Upper lobe of left lung (tissue), 6 donors: Measurements from ENCODE around the gene PML. TPM values are rescaled to one million over a fixed set of nuclear protein-coding genes. Genes with fewer than 3 reads are reported as not detected.

Experiments used
- ATAC-seq, 2 donors: fragments of 200-7000 bp; cut with Tn5 transposase; one replicate each; pipeline ENCODE4 v1.9.1; 2022; ENCODE audit warnings: mild to moderate bottlenecking in 2 of 2, moderate library complexity in 2 of 2; ENCODE audit not compliant: low FRiP score in 2 of 2
- DNase-seq, 2 donors: peaks; one replicate each; pipeline ENCODE4 v3.0.0-alpha.2; 2019 to 2020
- H3K27ac ChIP-seq, 4 donors: fragments of 200-600 bp; sonication (generic); one replicate each; pipeline ENCODE4 v1.5.1; 2016 to 2019
- H3K27me3 ChIP-seq, 4 donors: fragments of 200-600 bp; sonication (generic); one replicate each; pipeline ENCODE4 v1.5.1; 2017 to 2019
- H3K36me3 ChIP-seq, 4 donors: fragments of 200-600 bp; sonication (generic); one replicate each; pipeline ENCODE4 v1.5.1; 2016 to 2019
- H3K4me1 ChIP-seq, 4 donors: fragments of 200-600 bp; sonication (generic); one replicate each; pipeline ENCODE4 v1.5.1; 2018 to 2019
- H3K4me3 ChIP-seq, 4 donors: fragments of 200-600 bp; sonication (generic); one replicate each; pipeline ENCODE4 v1.5.1; 2017 to 2019; ENCODE audit warnings: mild to moderate bottlenecking in 2 of 4, moderate library complexity in 1 of 4
- H3K9me3 ChIP-seq, 4 donors: fragments of 200-600 bp; sonication (generic); one replicate each; pipeline ENCODE4 v1.5.1; 2018 to 2019
- CTCF ChIP-seq, 6 experiments: fragments of 450-650 bp in 4 of 6; fragments of 200-600 bp in 2 of 6; sonication (generic) in 2 of 6; IDR thresholded peaks; one replicate each; pipeline ENCODE4 v1.5.1; 2016 to 2019; ENCODE audit warnings: antibody characterized with exemption in 6 of 6
- EP300 ChIP-seq, 4 donors: sonication (generic); formaldehyde crosslinking; IDR thresholded peaks; one replicate each; pipeline ENCODE4 v1.5.1; 2017; ENCODE audit warnings: antibody characterized with exemption in 4 of 4, control low read depth in 2 of 4
- POLR2A ChIP-seq, 4 donors: fragments of 450-650 bp; IDR thresholded peaks; one replicate each; pipeline ENCODE4 v1.5.1; 2016 to 2017; ENCODE audit warnings: antibody characterized with exemption in 4 of 4, mild to moderate bottlenecking in 2 of 4
- POLR2AphosphoS5 ChIP-seq, 2 donors: sonication (generic); formaldehyde crosslinking; IDR thresholded peaks; one replicate each; pipeline ENCODE4 v1.5.1; 2017; ENCODE audit warnings: antibody characterized with exemption in 2 of 2
- WGBS, 2 donors: methylation state at CpG; one replicate each; pipeline ENCODE4 v1.1.5; 2017 to 2018; 5-methylcytosine and 5-hydroxymethylcytosine counted together
- total RNA-seq, 6 donors: library from RNA; depleted of rRNA in 4 of 6; stranded (reverse); fragments of >200 nt in 4 of 6; gene quantifications; one replicate each; pipeline versions ENCODE4 v1.1.0 to v1.2.1, GENCODE V29; 2016 to 2021
- donor health status: DM: no; HTN: no; CAD: no; lungs with moderate emphysema.
- donor health status: DM: no; HTN: yes; CAD: no; lungs with severe emphysema.

PML gene
- 100 to 1,000 TPM in 2 of 6 donors, 10 to 100 TPM in 4; 63.1 to 247 (median 92.9) TPM for total RNA-seq

- peak; percentile 63 to 91 for TF ChIP-seq POLR2AphosphoS5 (IDR thresholded peaks at IDR 0.05)
- peak in 2 of 4 donors; percentile 81 for TF ChIP-seq POLR2A (IDR thresholded peaks at IDR 0.05)
- TF ChIP-seq EP300 (IDR thresholded peaks at IDR 0.05), result no peak
- TF ChIP-seq CTCF (IDR thresholded peaks at IDR 0.05), result peak in 1 of 6 experiments; percentile 42
- Histone ChIP-seq H3K9me3 (no peaks in the 10 kb centered on the region), H3K27ac (peak within 1 kb of the TSS; percentile 96 to 99 (median 98)), H3K4me3 (peak within 1 kb of the TSS; percentile 77 to 96 (median 86)), H3K4me1 (peaks cover 64 to 86% (median 78%) of the 10 kb centered on the region in 4 donors), H3K27me3 (no peaks in the 10 kb centered on the region), H3K36me3 (peaks cover 6 to 18% (median 14%) of the 10 kb centered on the region in 4 donors)
- peak; percentile 92 to 99 for DNase-seq
- WGBS, 2 donors, result 0 to 1% methylated on average over 26 to 27 of the region's 27 CpGs
- peak; percentile 92 to 95 for ATAC-seq
Observed at GRCh38 chr15:73994413-73994883, at the start of gene PML. TSS of gene PML (plus strand) at chr15:73994716. CDS start at chr15:73994813, 97 bp downstream.

GRCh38 chr15:73945130-73945508 lies 49.4 kb upstream of the PML start:
- DNase-seq (no peak), ATAC-seq (no peak)
- TF ChIP-seq EP300 (IDR thresholded peaks at IDR 0.05) (no peak), CTCF (IDR thresholded peaks at IDR 0.05) (no peak), POLR2A (IDR thresholded peaks at IDR 0.05) (no peak), POLR2AphosphoS5 (IDR thresholded peaks at IDR 0.05) (no peak)
- H3K4me3 ChIP-seq, result no peak overlapping the region
- 78 to 90% methylated on average over 3 to 4 of the region's 4 CpGs for WGBS, 2 donors
- H3K36me3 ChIP-seq, result no peaks in the 10 kb centered on the region
- H3K27ac ChIP-seq, result no peak overlapping the region
- H3K4me1 ChIP-seq, result peaks cover 0 to 5% (median 2%) of the 10 kb centered on the region in 4 donors
- no peaks in the 10 kb centered on the region for H3K27me3 ChIP-seq
- no peaks in the 10 kb centered on the region for H3K9me3 ChIP-seq

GRCh38 chr15:73946046-73946721 lies 48.3 kb upstream of the PML start:
- Histone ChIP-seq H3K9me3 (no peaks in the 10 kb centered on the region), H3K27ac (no peak overlapping the region), H3K27me3 (no peaks in the 10 kb centered on the region), H3K4me1 (peaks cover 3 to 6% (median 4%) of the 10 kb centered on the region in 4 donors), H3K4me3 (no peak overlapping the region), H3K36me3 (no peaks in the 10 kb centered on the region)
- TF ChIP-seq POLR2A (IDR thresholded peaks at IDR 0.05), result no peak
- no peak for TF ChIP-seq EP300 (IDR thresholded peaks at IDR 0.05)
- TF ChIP-seq POLR2AphosphoS5 (IDR thresholded peaks at IDR 0.05), result no peak
- no peak for TF ChIP-seq CTCF (IDR thresholded peaks at IDR 0.05)
- 60 to 77% methylated on average over 7 to 15 of the region's 17 CpGs for WGBS, 2 donors
- ATAC-seq (no peak), DNase-seq (no peak)

GRCh38 chr15:73946795-73947370 lies 47.6 kb upstream of the PML start:
- H3K4me3 ChIP-seq, result no peak overlapping the region
- DNase-seq (no peak), ATAC-seq (no peak)
- TF ChIP-seq POLR2AphosphoS5 (IDR thresholded peaks at IDR 0.05) (no peak), EP300 (IDR thresholded peaks at IDR 0.05) (no peak)
- H3K27me3 ChIP-seq, result no peaks in the 10 kb centered on the region
- 90 to 95% methylated on average over 4 to 9 of the region's 9 CpGs for WGBS, 2 donors
- no peak overlapping the region for H3K27ac ChIP-seq
- peaks cover 10 to 12% (median 11%) of the 10 kb centered on the region in 4 donors for H3K4me1 ChIP-seq
- H3K36me3 ChIP-seq, result no peaks in the 10 kb centered on the region
- no peaks in the 10 kb centered on the region for H3K9me3 ChIP-seq

- Histone ChIP-seq H3K4me3 (no peak overlapping the region), H3K4me1 (peaks cover 11 to 14% (median 13%) of the 10 kb centered on the region in 4 donors), H3K36me3 (no peaks in the 10 kb centered on the region), H3K27ac (no peak overlapping the region), H3K27me3 (no peaks in the 10 kb centered on the region), H3K9me3 (no peaks in the 10 kb centered on the region)
- ATAC-seq (no peak), DNase-seq (no peak)
- 95 to 96% methylated on average over 9 of the region's 9 CpGs for WGBS, 2 donors
- TF ChIP-seq POLR2AphosphoS5 (IDR thresholded peaks at IDR 0.05) (no peak), CTCF (IDR thresholded peaks at IDR 0.05) (no peak), POLR2A (IDR thresholded peaks at IDR 0.05) (no peak), EP300 (IDR thresholded peaks at IDR 0.05) (no peak)
Observed at GRCh38 chr15:73947651-73948050, 46.9 kb upstream of the PML start.
